ENCODE measurements around the gene PRKCI. TPM values are rescaled to one million over a fixed set of nuclear protein-coding genes. Genes with fewer than 3 reads are reported as not detected.

Gene PRKCI
- total RNA-seq, 1 experiment from 2014 or later = 25.2 TPM

DNA sequence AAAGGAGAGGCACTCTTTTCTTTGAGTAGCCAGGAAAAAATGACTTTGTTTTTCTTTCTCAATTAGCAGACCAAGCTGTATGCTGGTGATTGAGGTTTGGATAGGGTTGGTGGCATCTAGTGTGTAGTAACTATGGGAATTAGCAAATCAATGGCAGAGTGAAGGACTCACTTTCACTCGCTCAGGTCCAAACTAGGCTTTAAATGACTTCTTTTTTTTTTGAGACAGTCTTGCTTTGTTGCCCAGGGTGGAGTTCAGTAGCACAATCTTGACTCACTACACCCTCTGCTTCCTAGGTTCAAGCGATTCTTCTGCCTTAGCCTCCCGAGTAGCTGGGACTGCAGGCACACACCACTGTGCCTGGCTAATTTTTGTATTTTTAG, 35.9 kb downstream of the PRKCI start:
- peak overlapping the region; percentile 64 for H3K4me2 ChIP-seq (ENCODE audit: low read length)
- TF ChIP-seq, protein P1, sequence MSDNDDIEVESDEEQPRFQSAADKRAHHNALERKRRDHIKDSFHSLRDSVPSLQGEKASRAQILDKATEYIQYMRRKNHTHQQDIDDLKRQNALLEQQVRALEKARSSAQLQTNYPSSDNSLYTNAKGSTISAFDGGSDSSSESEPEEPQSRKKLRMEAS (IDR thresholded peaks at IDR 0.05) = no peak
- TF ChIP-seq EZH2phosphoT487 (IDR thresholded peaks at IDR 0.05; ENCODE audit: borderline replicate concordance) (no peak), SIN3A (IDR thresholded peaks at IDR 0.05; ENCODE audit: low read depth) (no peak), ELF1 (IDR thresholded peaks at IDR 0.05; ENCODE audit: borderline replicate concordance, low read depth) (no peak), CBX3 (IDR thresholded peaks at IDR 0.05; ENCODE audit: low read depth) (no peak), ZNF274 (IDR thresholded peaks at IDR 0.05; ENCODE audit: low read depth, low read length) (no peak), POLR2AphosphoS5 (IDR thresholded peaks at IDR 0.05; ENCODE audit: low read depth, low read length) (no peak), ZFX (IDR thresholded peaks at IDR 0.05) (no peak), FOSL1 (IDR thresholded peaks at IDR 0.05; ENCODE audit: low read depth) (no peak), TCF7L2 (IDR thresholded peaks at IDR 0.05; ENCODE audit: borderline replicate concordance, extremely low read depth, insufficient read depth, insufficient read length) (no peak), RAD21 (IDR thresholded peaks at IDR 0.05; ENCODE audit: low read depth) (no peak), JUND (IDR thresholded peaks at IDR 0.05) (no peak), SP1 (IDR thresholded peaks at IDR 0.05; ENCODE audit: low read depth) (no peak), YY1 (IDR thresholded peaks at IDR 0.05; ENCODE audit: extremely low read depth, insufficient replicate concordance, low read depth, low read length) (no peak)
- TF ChIP-seq, protein P2, sequence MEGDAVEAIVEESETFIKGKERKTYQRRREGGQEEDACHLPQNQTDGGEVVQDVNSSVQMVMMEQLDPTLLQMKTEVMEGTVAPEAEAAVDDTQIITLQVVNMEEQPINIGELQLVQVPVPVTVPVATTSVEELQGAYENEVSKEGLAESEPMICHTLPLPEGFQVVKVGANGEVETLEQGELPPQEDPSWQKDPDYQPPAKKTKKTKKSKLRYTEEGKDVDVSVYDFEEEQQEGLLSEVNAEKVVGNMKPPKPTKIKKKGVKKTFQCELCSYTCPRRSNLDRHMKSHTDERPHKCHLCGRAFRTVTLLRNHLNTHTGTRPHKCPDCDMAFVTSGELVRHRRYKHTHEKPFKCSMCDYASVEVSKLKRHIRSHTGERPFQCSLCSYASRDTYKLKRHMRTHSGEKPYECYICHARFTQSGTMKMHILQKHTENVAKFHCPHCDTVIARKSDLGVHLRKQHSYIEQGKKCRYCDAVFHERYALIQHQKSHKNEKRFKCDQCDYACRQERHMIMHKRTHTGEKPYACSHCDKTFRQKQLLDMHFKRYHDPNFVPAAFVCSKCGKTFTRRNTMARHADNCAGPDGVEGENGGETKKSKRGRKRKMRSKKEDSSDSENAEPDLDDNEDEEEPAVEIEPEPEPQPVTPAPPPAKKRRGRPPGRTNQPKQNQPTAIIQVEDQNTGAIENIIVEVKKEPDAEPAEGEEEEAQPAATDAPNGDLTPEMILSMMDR (IDR thresholded peaks at IDR 0.05 in 2 of 3, conservative IDR thresholded peaks at IDR 0.05 in 1 of 3; ENCODE audit: borderline replicate concordance in 1 of 3, insufficient read depth in 1 of 3, low read depth in 2 of 3, low read length in 2 of 3) = no peak
- TF ChIP-seq, protein P3, sequence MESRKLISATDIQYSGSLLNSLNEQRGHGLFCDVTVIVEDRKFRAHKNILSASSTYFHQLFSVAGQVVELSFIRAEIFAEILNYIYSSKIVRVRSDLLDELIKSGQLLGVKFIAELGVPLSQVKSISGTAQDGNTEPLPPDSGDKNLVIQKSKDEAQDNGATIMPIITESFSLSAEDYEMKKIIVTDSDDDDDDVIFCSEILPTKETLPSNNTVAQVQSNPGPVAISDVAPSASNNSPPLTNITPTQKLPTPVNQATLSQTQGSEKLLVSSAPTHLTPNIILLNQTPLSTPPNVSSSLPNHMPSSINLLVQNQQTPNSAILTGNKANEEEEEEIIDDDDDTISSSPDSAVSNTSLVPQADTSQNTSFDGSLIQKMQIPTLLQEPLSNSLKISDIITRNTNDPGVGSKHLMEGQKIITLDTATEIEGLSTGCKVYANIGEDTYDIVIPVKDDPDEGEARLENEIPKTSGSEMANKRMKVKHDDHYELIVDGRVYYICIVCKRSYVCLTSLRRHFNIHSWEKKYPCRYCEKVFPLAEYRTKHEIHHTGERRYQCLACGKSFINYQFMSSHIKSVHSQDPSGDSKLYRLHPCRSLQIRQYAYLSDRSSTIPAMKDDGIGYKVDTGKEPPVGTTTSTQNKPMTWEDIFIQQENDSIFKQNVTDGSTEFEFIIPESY (IDR thresholded peaks at IDR 0.05; ENCODE audit: extremely low read depth, insufficient replicate concordance, low read length) = no peak
- TF ChIP-seq, protein P4, sequence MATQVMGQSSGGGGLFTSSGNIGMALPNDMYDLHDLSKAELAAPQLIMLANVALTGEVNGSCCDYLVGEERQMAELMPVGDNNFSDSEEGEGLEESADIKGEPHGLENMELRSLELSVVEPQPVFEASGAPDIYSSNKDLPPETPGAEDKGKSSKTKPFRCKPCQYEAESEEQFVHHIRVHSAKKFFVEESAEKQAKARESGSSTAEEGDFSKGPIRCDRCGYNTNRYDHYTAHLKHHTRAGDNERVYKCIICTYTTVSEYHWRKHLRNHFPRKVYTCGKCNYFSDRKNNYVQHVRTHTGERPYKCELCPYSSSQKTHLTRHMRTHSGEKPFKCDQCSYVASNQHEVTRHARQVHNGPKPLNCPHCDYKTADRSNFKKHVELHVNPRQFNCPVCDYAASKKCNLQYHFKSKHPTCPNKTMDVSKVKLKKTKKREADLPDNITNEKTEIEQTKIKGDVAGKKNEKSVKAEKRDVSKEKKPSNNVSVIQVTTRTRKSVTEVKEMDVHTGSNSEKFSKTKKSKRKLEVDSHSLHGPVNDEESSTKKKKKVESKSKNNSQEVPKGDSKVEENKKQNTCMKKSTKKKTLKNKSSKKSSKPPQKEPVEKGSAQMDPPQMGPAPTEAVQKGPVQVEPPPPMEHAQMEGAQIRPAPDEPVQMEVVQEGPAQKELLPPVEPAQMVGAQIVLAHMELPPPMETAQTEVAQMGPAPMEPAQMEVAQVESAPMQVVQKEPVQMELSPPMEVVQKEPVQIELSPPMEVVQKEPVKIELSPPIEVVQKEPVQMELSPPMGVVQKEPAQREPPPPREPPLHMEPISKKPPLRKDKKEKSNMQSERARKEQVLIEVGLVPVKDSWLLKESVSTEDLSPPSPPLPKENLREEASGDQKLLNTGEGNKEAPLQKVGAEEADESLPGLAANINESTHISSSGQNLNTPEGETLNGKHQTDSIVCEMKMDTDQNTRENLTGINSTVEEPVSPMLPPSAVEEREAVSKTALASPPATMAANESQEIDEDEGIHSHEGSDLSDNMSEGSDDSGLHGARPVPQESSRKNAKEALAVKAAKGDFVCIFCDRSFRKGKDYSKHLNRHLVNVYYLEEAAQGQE (IDR thresholded peaks at IDR 0.05; ENCODE audit: low read depth) = no peak
- no peaks in the 10 kb centered on the region for H3K27me3 ChIP-seq (ENCODE audit: insufficient read depth, low read length)
- ChIA-PET RAD21 (ENCODE audit: low non-redundant PET in 1 of 2, low total read pairs in 2 of 2, uncharacterized antibody in 2 of 2, unreplicated experiment in 2 of 2) (no interaction called here), POLR2A (interaction anchor here (0.6 kb wide), 1 partner anchor 37 kb away, joined by 3 read pairs; no protein-coding TSS in a partner anchor), CTCF (no interaction called here)
- no TSS peak for BruUV-seq (replicated peaks)
- H3K9me2 ChIP-seq (ENCODE audit: insufficient read depth) = no peaks in the 10 kb centered on the region
- peak; percentile 3 for DNase-seq (ENCODE audit: low read depth, low spot score)
- no peaks in the 10 kb centered on the region; a peak in 1 of 4 replicates for H3K36me3 ChIP-seq (ENCODE audit: control insufficient read depth in 1 of 2, insufficient read depth in 2 of 2, low read length in 2 of 2)
- no peaks in the 10 kb centered on the region for H3K9me3 ChIP-seq (ENCODE audit: control insufficient read depth in 1 of 2, insufficient read depth in 1 of 2, low read depth in 1 of 2, low read length in 2 of 2)
- peaks cover 19 to 32% of the 10 kb centered on the region in 2 experiments for H3K4me1 ChIP-seq (ENCODE audit: control insufficient read depth in 1 of 2, insufficient read depth in 2 of 2, low read length in 2 of 2)
- peaks cover 23% of the 10 kb centered on the region for H3K79me2 ChIP-seq (ENCODE audit: insufficient read depth, low read length)
- peak overlapping the region; percentile 45; the same call in 1 of the 2 replicates for H3K27ac ChIP-seq (ENCODE audit: low read depth, low read length)
- H2AFZ ChIP-seq (ENCODE audit: low read depth, low read length, poor library complexity, severe bottlenecking) = no peak overlapping the region
- no peaks in the 10 kb centered on the region for H4K20me1 ChIP-seq (ENCODE audit: insufficient read depth)
- H3K9ac ChIP-seq (ENCODE audit: low read length) = peak overlapping the region; percentile 28
- peak; percentile 51 for ATAC-seq
- peak overlapping the region; percentile 9 to 21; a peak in 3 of 4 replicates for H3K4me3 ChIP-seq (replicated peaks in 1 of 2; ENCODE audit: low read depth in 1 of 2, low read length in 2 of 2)
- intact Hi-C loops (cut with micrococcal nuclease) = no loop called here

Data from HCT116 (cell line).